Stimulated activated CD8-positive, alpha-beta memory T cell treated with anti-CD3 and anti-CD28 coated beads, Interleukin-12 subunit alpha, Interleukin-12 subunit beta, amount 100 ng/mL, for 1 hour (primary cell): Measurements from ENCODE around the gene ARFGAP1.

Source experiments
- DNase-seq: peaks from one replicate; pipeline ENCODE4 v3.0.0-alpha.2; 2020; ENCODE audit warnings: low read depth

ARFGAP1 gene

GRCh38 chr20:63307538-63308217, 35.1 kb downstream of the ARFGAP1 start:
- DNase-seq = no peak

GRCh38 chr20:63308218-63308911, 35.8 kb downstream of the ARFGAP1 start:
- no peak for DNase-seq

- no peak for DNase-seq
Observed at GRCh38 chr20:63309261-63310071, 36.9 kb downstream of the ARFGAP1 start.

- DNase-seq = no peak
Observed at GRCh38 chr20:63310265-63310991, 37.8 kb downstream of the ARFGAP1 start.

GRCh38 chr20:63311186-63311832, 38.7 kb downstream of the ARFGAP1 start:
- no peak for DNase-seq

GRCh38 chr20:63311833-63312243, 39.2 kb downstream of the ARFGAP1 start:
- no peak for DNase-seq

GRCh38 chr20:63312273-63312672, 39.7 kb downstream of the ARFGAP1 start:
- DNase-seq = no peak

GRCh38 chr20:63312690-63313348, 40.2 kb downstream of the ARFGAP1 start:
- DNase-seq = no peak

GRCh38 chr20:63313349-63314014, 40.9 kb downstream of the ARFGAP1 start:
- no peak for DNase-seq

- no peak for DNase-seq
Observed at GRCh38 chr20:63314015-63314471, 41.4 kb downstream of the ARFGAP1 start.

GRCh38 chr20:63314566-63315239, 42.1 kb downstream of the ARFGAP1 start:
- DNase-seq = no peak

GRCh38 chr20:63315240-63315689, 42.7 kb downstream of the ARFGAP1 start:
- no peak for DNase-seq

- no peak for DNase-seq
Observed at GRCh38 chr20:63315731-63316491, 43.3 kb downstream of the ARFGAP1 start.

- DNase-seq = no peak
Observed at GRCh38 chr20:63316502-63316921, 43.9 kb downstream of the ARFGAP1 start.

- no peak for DNase-seq
Observed at GRCh38 chr20:63317061-63317460, 44.4 kb downstream of the ARFGAP1 start.

GRCh38 chr20:63317601-63318291, 45.1 kb downstream of the ARFGAP1 start:
- no peak for DNase-seq

GRCh38 chr20:63318391-63319163, 46.0 kb downstream of the ARFGAP1 start:
- DNase-seq = no peak
